GM12878 (cell line): ENCODE data around the gene SUGP1. TPM values are rescaled to one million over a fixed set of nuclear protein-coding genes. Genes with fewer than 3 reads are reported as not detected.

Source experiments
- ATAC-seq: fragments of 200-7000 bp; cut with Tn5 transposase; 3 replicates; pipeline ENCODE4 v1.9.1; 2020; ENCODE audit warnings: mild to moderate bottlenecking, moderate library complexity
- BruUV-seq: library from RNA; stranded (reverse); fragments of 400-500 nt; replicated peaks from 2 replicates; lab custom pipeline; 2021; lab: Mats Ljungman, UMichigan
- CTCF ChIA-PET: fragments of 300-600 bp; sonication (Branson Sonifier 250); formaldehyde crosslinking; extraction: SDS; loops from one replicate; lab custom pipeline; 2021; ENCODE audit warnings: inconsistent platforms; lab: Yijun Ruan, JAX
- POLR2A ChIA-PET: fragments of 350-600 bp; formaldehyde crosslinking; extraction: SDS; loops from one replicate; lab custom pipeline; 2021; ENCODE audit warnings: inconsistent platforms; lab: Charles Lee
- RAD21 ChIA-PET: fragments of 300-600 bp; sonication (Branson Sonifier 250); formaldehyde crosslinking; loops from one replicate; lab custom pipeline; 2023; ENCODE audit warnings: antibody characterized with exemption; ENCODE audit not compliant: unreplicated experiment; lab: Charles Lee
- SMC1A ChIA-PET: fragments of 300-600 bp; sonication (Branson Sonifier 250); formaldehyde crosslinking; loops from one replicate; lab custom pipeline; 2023; ENCODE audit not compliant: unreplicated experiment, uncharacterized antibody; lab: Charles Lee
- DNase-seq: peaks from one replicate; pipeline ENCODE4 v3.0.0-alpha.2; 2011; ENCODE audit warnings: low read depth, low spot score
- FAIRE-seq: peaks from 3 replicates; lab custom pipeline; 2011; peaks lifted over from hg19 to GRCh38; lab: Jason Lieb, UNC
- H2AFZ ChIP-seq: 2 replicates; pipeline ENCODE4 v1.6.0; 2011; ENCODE audit warnings: low read depth, low read length, control low read depth; ENCODE audit not compliant: control insufficient read depth
- H3K27ac ChIP-seq: 2 replicates; pipeline ENCODE4 v1.5.1; 2011; ENCODE audit warnings: control low read depth; ENCODE audit not compliant: control insufficient read depth, insufficient read depth
- H3K27me3 ChIP-seq, 2 experiments: replicated peaks in 1 of 2; 2 replicates each; pipeline versions ENCODE4 v1.6.0 to v1.6.1; 2011; ENCODE audit warnings: low read length in 1 of 2; ENCODE audit not compliant: control insufficient read depth in 2 of 2, insufficient read depth in 2 of 2
- H3K36me3 ChIP-seq, 2 experiments: 2 replicates each; pipeline ENCODE4 v1.5.1; 2011; ENCODE audit warnings: low read length in 1 of 2; ENCODE audit not compliant: control insufficient read depth in 2 of 2, insufficient read depth in 2 of 2
- H3K4me1 ChIP-seq: 2 replicates; pipeline ENCODE4 v1.6.1; 2011; ENCODE audit warnings: mild to moderate bottlenecking, low read length, moderate library complexity, mixed read lengths; ENCODE audit not compliant: control insufficient read depth, insufficient read depth
- H3K4me2 ChIP-seq: 2 replicates; pipeline ENCODE4 v1.6.0; 2011; ENCODE audit warnings: control low read depth; ENCODE audit not compliant: control insufficient read depth, insufficient read depth
- H3K4me3 ChIP-seq: fragments of 200-600 bp; sonication (generic); 2 replicates; pipeline ENCODE4 v1.5.1; 2016
- H3K79me2 ChIP-seq: 2 replicates; pipeline ENCODE4 v1.6.0; 2011; ENCODE audit warnings: low read length; ENCODE audit not compliant: control insufficient read depth, insufficient read depth
- H3K9ac ChIP-seq: 2 replicates; pipeline ENCODE4 v1.8.0; 2011; ENCODE audit warnings: low read length, control low read depth, mixed read lengths; ENCODE audit not compliant: control insufficient read depth, insufficient read depth
- H3K9me3 ChIP-seq: replicated peaks from 3 replicates; pipeline ENCODE4 v1.5.1; 2011; ENCODE audit warnings: mild to moderate bottlenecking, low read length; ENCODE audit not compliant: control insufficient read depth, insufficient read depth
- H4K20me1 ChIP-seq: 2 replicates; pipeline ENCODE4 v1.6.0; 2011; ENCODE audit not compliant: control insufficient read depth, insufficient read depth
- CTCF ChIP-seq, 3 experiments: IDR thresholded peaks in 2 of 3; conservative IDR thresholded peaks in 1 of 3; 2 replicates each; pipeline ENCODE4 v1.5.1; 2011; ENCODE audit warnings: low read depth in 3 of 3, low read length in 3 of 3, mild to moderate bottlenecking in 3 of 3, control low read depth in 2 of 3, moderate library complexity in 2 of 3, inconsistent platforms in 1 of 3, mixed read lengths in 1 of 3; ENCODE audit not compliant: control insufficient read depth in 2 of 3, insufficient read depth in 1 of 3; ENCODE audit errors: extremely low read depth in 1 of 3
- E4F1 ChIP-seq: fragments of 450-650 bp; IDR thresholded peaks from 2 replicates; pipeline ENCODE4 v1.6.1; 2018; ENCODE audit warnings: borderline replicate concordance, mild to moderate bottlenecking; ENCODE audit not compliant: partially characterized antibody
- HDAC6 ChIP-seq: fragments of 200-600 bp; sonication (generic); IDR thresholded peaks from one replicate; pipeline ENCODE4 v1.8.0; 2017; ENCODE audit warnings: antibody characterized with exemption; ENCODE audit not compliant: unreplicated experiment
- NFXL1 ChIP-seq: fragments of 450-650 bp; IDR thresholded peaks from 2 replicates; pipeline ENCODE4 v1.6.1; 2017; ENCODE audit warnings: antibody characterized with exemption, mild to moderate bottlenecking, borderline replicate concordance
- NR2F1 ChIP-seq: fragments of 450-650 bp; conservative IDR thresholded peaks from 2 replicates; pipeline ENCODE4 v1.6.1; 2017; ENCODE audit warnings: mild to moderate bottlenecking
- POLR2A ChIP-seq: IDR thresholded peaks from 2 replicates; pipeline ENCODE4 v1.6.1; 2011; ENCODE audit warnings: low read depth, mild to moderate bottlenecking, low read length
- RAD21 ChIP-seq: IDR thresholded peaks from 2 replicates; pipeline ENCODE4 v1.6.1; 2011; ENCODE audit warnings: mild to moderate bottlenecking, low read depth, low read length, moderate library complexity; ENCODE audit not compliant: insufficient read depth
- RAD51 ChIP-seq: fragments of 450-650 bp; IDR thresholded peaks from 2 replicates; pipeline ENCODE4 v1.6.1; 2016; ENCODE audit warnings: moderate library complexity, mild to moderate bottlenecking, inconsistent platforms
- RUNX3 ChIP-seq: IDR thresholded peaks from 2 replicates; pipeline ENCODE4 v1.6.1; 2012; ENCODE audit warnings: low read length, inconsistent platforms
- USF1 ChIP-seq: IDR thresholded peaks from 2 replicates; pipeline ENCODE4 v1.6.1; 2011; ENCODE audit warnings: borderline replicate concordance, low read depth, mild to moderate bottlenecking, moderate library complexity, mixed read lengths, low read length; ENCODE audit not compliant: insufficient read depth; ENCODE audit errors: extremely low read length
- ZNF207 ChIP-seq: fragments of 450-650 bp; IDR thresholded peaks from 2 replicates; pipeline ENCODE4 v1.6.1; 2014; ENCODE audit warnings: antibody characterized with exemption, mild to moderate bottlenecking, borderline replicate concordance
- ZZZ3 ChIP-seq: IDR thresholded peaks from 2 replicates; pipeline ENCODE4 v1.6.1; 2011; ENCODE audit warnings: low read depth; ENCODE audit not compliant: control insufficient read depth, insufficient read length
- WGBS: methylation state at CpG from one replicate; pipeline ENCODE4 v1.1.6; 2016; ENCODE audit warnings: low lambda C conversion rate; ENCODE audit not compliant: insufficient replicate concordance, insufficient coverage; ENCODE audit errors: missing lambda C conversion rate; 5-methylcytosine and 5-hydroxymethylcytosine counted together
- in situ Hi-C: fragments of 300-500 bp; cut with MboI; formaldehyde crosslinking; loops from 9 replicates; pipeline ENCODE4 v1.14.3; 2018; ENCODE audit warnings: mixed read lengths
- intact Hi-C: fragments of 100-400 bp; cut with micrococcal nuclease; formaldehyde crosslinking; loops from one replicate; pipeline ENCODE4 v1.14.2; 2022; ENCODE audit not compliant: unreplicated experiment
- polyA plus RNA-seq, 11 experiments: library from polyadenylated mRNA; depleted of rRNA in 4 of 11; unstranded in 6 of 11; stranded (reverse) in 5 of 11; fragments of >200 nt; fragmentation: Nextera tagmentation in 4 of 11; fragmentation: Illumina TruSeq in 1 of 11; extraction: Ambion mirVana in 4 of 11; extraction: Trizol in 1 of 11; gene quantifications; 1 replicate in 1 of 11; 2 replicates in 10 of 11; pipeline versions ENCODE4 v1.2.1 to v1.2.3, GENCODE V29; 2011 to 2016; ENCODE audit warnings: inconsistent platforms in 2 of 11, missing spikeins in 2 of 11, low read depth in 1 of 11
- total RNA-seq, 4 experiments: library from RNA; depleted of rRNA in 3 of 4; stranded (reverse); fragments of >200 nt in 3 of 4; fragmentation: Illumina TruSeq in 1 of 4; extraction: Trizol in 1 of 4; gene quantifications; 2 replicates each; pipeline versions ENCODE4 v1.2.1 to v1.2.3, GENCODE V29; 2013 to 2021
- TF ChIP-seq, protein P1 (sequence below): fragments of 450-650 bp; IDR thresholded peaks from 2 replicates; pipeline ENCODE4 v1.6.1; 2017; ENCODE audit warnings: low read depth, mild to moderate bottlenecking, moderate library complexity

SUGP1 gene
- total and polyA plus RNA-seq, 10 of the 15 experiments (the other 5 are each of a cell fraction or from before 2014, with no cell fraction given): 1.6 to 70.2 (median 38.4) TPM

DNA sequence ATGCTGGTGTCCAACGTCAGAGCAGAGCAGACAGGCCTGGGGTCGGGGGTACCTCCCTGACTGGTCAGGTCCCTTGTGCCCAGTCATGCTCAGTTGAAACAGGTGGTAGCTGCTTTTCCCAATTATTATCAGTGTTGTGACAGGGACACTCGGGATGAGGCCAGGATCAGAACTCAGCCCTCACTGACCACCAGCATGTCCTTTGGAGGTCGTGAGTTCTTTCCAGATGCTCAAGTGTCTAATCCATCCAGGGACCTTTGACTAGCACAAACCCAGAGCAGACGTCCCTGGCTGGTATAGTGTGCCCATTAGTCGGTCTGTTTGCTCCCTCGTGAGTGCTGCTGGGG, 22.7 kb upstream of the SUGP1 start (continued):
- no peak for TF ChIP-seq ZNF207
- TF ChIP-seq E4F1: no peak
- TF ChIP-seq NFXL1: no peak
- TF ChIP-seq ZZZ3: no peak
- TF ChIP-seq RAD51: no peak
- TF ChIP-seq USF1: no peak
- no peak for TF ChIP-seq NR2F1

GRCh38 chr19:19342086-19343015, 22.0 kb upstream of the SUGP1 start:
- no peak for FAIRE-seq
- ChIA-PET RAD21 (no interaction called here), POLR2A (no interaction called here), CTCF (interaction anchor here (0.6 to 1.6 kb wide), 9 partner anchors 14 to 287 kb away, joined by 3 to 5 read pairs (median 3); partner anchors contain the start of gene GATAD2A), SMC1A (no interaction called here)
- Histone ChIP-seq H3K4me1 (no peaks in the 10 kb centered on the region), H3K36me3 (peaks cover 6 to 42% of the 10 kb centered on the region in 2 experiments; a peak in 3 of 4 replicates), H3K9me3 (no peaks in the 10 kb centered on the region), H3K27me3 (no peaks in the 10 kb centered on the region), H3K27ac (no peak overlapping the region), H3K4me3 (no peak overlapping the region), H4K20me1 (no peaks in the 10 kb centered on the region), H3K9ac (no peak overlapping the region), H3K79me2 (no peaks in the 10 kb centered on the region), H3K4me2 (no peak overlapping the region), H2AFZ (no peak overlapping the region)
- intact Hi-C loops (no loop called here), in situ Hi-C loops (no loop called here)
- no TSS peak for BruUV-seq
- 68% methylated on average over 25 of the region's 28 CpGs for WGBS
- DNase-seq: no peak
- peak; percentile 95 for ATAC-seq
- TF ChIP-seq NR2F1: 0 out of 2 replicates have a peak, but pooled peaks have one; percentile 23
- TF ChIP-seq CTCF (IDR thresholded peaks at IDR 0.05 in 2 of 3, conservative IDR thresholded peaks at IDR 0.05 in 1 of 3; ENCODE audit: control insufficient read depth in 2 of 3, extremely low read depth in 1 of 3, insufficient read depth in 1 of 3, low read depth in 3 of 3, low read length in 3 of 3): peak; percentile 53 to 86 (median 72)
- TF ChIP-seq HDAC6: no peak
- peak; percentile 42 for TF ChIP-seq RAD21
- TF ChIP-seq, protein P1, sequence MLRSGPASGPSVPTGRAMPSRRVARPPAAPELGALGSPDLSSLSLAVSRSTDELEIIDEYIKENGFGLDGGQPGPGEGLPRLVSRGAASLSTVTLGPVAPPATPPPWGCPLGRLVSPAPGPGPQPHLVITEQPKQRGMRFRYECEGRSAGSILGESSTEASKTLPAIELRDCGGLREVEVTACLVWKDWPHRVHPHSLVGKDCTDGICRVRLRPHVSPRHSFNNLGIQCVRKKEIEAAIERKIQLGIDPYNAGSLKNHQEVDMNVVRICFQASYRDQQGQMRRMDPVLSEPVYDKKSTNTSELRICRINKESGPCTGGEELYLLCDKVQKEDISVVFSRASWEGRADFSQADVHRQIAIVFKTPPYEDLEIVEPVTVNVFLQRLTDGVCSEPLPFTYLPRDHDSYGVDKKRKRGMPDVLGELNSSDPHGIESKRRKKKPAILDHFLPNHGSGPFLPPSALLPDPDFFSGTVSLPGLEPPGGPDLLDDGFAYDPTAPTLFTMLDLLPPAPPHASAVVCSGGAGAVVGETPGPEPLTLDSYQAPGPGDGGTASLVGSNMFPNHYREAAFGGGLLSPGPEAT: no peak
- peak; percentile 51 for TF ChIP-seq POLR2A
- no peak for TF ChIP-seq RUNX3
